ENCODE results near the gene FGF4.

DNA sequence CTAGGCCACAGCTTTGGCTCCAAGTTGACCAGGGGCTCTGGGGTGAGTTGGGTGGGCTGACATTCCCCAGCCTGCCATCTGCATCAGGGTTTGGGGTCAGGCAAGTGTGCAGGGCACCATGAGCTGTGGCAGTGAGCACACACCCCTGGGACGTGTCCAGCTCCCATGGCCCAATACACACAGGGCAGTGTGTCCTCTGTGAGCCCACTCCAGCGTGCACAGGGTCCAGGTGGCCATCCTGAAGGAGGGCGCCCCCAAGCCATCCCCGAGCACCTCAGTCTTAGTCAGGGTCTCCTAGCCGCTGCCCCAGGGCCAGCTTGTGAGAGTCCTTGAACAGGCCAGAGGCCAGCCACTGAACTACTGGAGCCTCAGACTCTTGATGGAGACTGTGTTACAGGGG lies 45.3 kb upstream of the FGF4 start:
- no peak for TF ChIP-seq EZH2 (IDR thresholded peaks at IDR 0.05)
- TF ChIP-seq POLR2AphosphoS5 (IDR thresholded peaks at IDR 0.05; ENCODE audit: borderline replicate concordance, low read depth, low read length), result no peak
- TF ChIP-seq FOXP2 (optimal IDR thresholded peaks at IDR 0.05; ENCODE audit: control extremely low read depth, extremely low read length, insufficient read depth), result no peak
